Ascending aorta (tissue), 2 donors: ENCODE data around the gene S100A14. TPM values are rescaled to one million over a fixed set of nuclear protein-coding genes. Genes with fewer than 3 reads are reported as not detected.

Experiments used
- DNase-seq, 2 donors: peaks; one replicate each; pipeline ENCODE4 v3.0.0-alpha.2; 2019; ENCODE audit warnings: low spot score in 2 of 2
- H3K27ac ChIP-seq, 2 donors: fragments of 200-600 bp; sonication (generic); one replicate each; pipeline ENCODE4 v1.5.1; 2016 to 2017; ENCODE audit warnings: mild to moderate bottlenecking in 1 of 2
- H3K27me3 ChIP-seq: fragments of 200-600 bp; sonication (generic); one replicate; pipeline ENCODE4 v1.5.1; 2017
- H3K36me3 ChIP-seq, 2 donors: fragments of 200-600 bp; sonication (generic); one replicate each; pipeline ENCODE4 v1.5.1; 2016
- H3K4me1 ChIP-seq, 2 donors: fragments of 200-600 bp; sonication (generic); one replicate each; pipeline ENCODE4 v1.5.1; 2016 to 2017; ENCODE audit warnings: mild to moderate bottlenecking in 1 of 2
- H3K4me3 ChIP-seq, 2 donors: fragments of 200-600 bp; sonication (generic); one replicate each; pipeline ENCODE4 v1.5.1; 2016 to 2017; ENCODE audit warnings: mild to moderate bottlenecking in 1 of 2
- H3K9me3 ChIP-seq, 2 donors: fragments of 200-600 bp; sonication (generic); one replicate each; pipeline ENCODE4 v1.5.1; 2016
- CTCF ChIP-seq, 3 experiments: fragments of 200-600 bp in 2 of 3; fragments of 450-650 bp in 1 of 3; sonication (generic) in 2 of 3; IDR thresholded peaks; one replicate each; pipeline ENCODE4 v1.5.1; 2016 to 2019; ENCODE audit warnings: antibody characterized with exemption in 3 of 3, mild to moderate bottlenecking in 1 of 3, moderate library complexity in 1 of 3
- intact Hi-C: fragments of 100-400 bp; cut with DNase I; formaldehyde crosslinking; loops from one replicate; pipeline ENCODE4 v1.15.1; 2023
- total RNA-seq: library from RNA; depleted of rRNA; stranded (reverse); fragments of >200 nt; gene quantifications from one replicate; pipeline ENCODE4 v1.1.0, GENCODE V29; 2016

S100A14 gene
- total RNA-seq, 1 donor from 2014 or later, result 1.5 TPM

- no peak for DNase-seq
- H3K36me3 ChIP-seq, result peaks cover 0 to under 1% of the 10 kb centered on the region in 2 donors
- peaks cover 7 to 33% of the 10 kb centered on the region in 2 donors for H3K4me1 ChIP-seq
- peak overlapping the region; percentile 87 to 94 for H3K27ac ChIP-seq
- no peaks in the 10 kb centered on the region for H3K27me3 ChIP-seq
- intact Hi-C loops, result no loop called here
- TF ChIP-seq CTCF (IDR thresholded peaks at IDR 0.05), result no peak
- H3K9me3 ChIP-seq, result no peaks in the 10 kb centered on the region
- H3K4me3 ChIP-seq, result no peak overlapping the region
These were observed 15.2 kb upstream of the S100A14 start for GRCh38 chr1:153631047-153632022.

- Histone ChIP-seq H3K27me3 (no peaks in the 10 kb centered on the region), H3K4me1 (peaks cover 8 to 32% of the 10 kb centered on the region in 2 donors), H3K9me3 (no peaks in the 10 kb centered on the region), H3K4me3 (no peak overlapping the region), H3K27ac (peak overlapping the region; percentile 87 to 94), H3K36me3 (no peaks in the 10 kb centered on the region)
- intact Hi-C loops, result no loop called here
- no peak for DNase-seq
- TF ChIP-seq CTCF (IDR thresholded peaks at IDR 0.05), result no peak
These were observed 14.3 kb upstream of the S100A14 start for GRCh38 chr1:153630384-153630783.

- H3K4me3 ChIP-seq, result no peak overlapping the region
- no peak for TF ChIP-seq CTCF (IDR thresholded peaks at IDR 0.05)
- peaks cover 0 to 2% of the 10 kb centered on the region in 2 donors for H3K36me3 ChIP-seq
- H3K27me3 ChIP-seq, result no peaks in the 10 kb centered on the region
- intact Hi-C loops, result loop anchor here (5.0 kb wide), 1 partner anchor 123 kb away; no protein-coding TSS in a partner anchor
- peaks cover 4 to 31% of the 10 kb centered on the region in 2 donors for H3K4me1 ChIP-seq
- no peaks in the 10 kb centered on the region for H3K9me3 ChIP-seq
- peak overlapping the region; percentile 87 to 94 for H3K27ac ChIP-seq
- no peak for DNase-seq
These were observed 13.8 kb upstream of the S100A14 start for GRCh38 chr1:153629971-153630370.

- Histone ChIP-seq H3K4me1 (peaks cover 3 to 34% of the 10 kb centered on the region in 2 donors), H3K36me3 (peaks cover 0 to 4% of the 10 kb centered on the region in 2 donors), H3K27ac (peak overlapping the region; percentile 87 to 94), H3K27me3 (no peaks in the 10 kb centered on the region), H3K4me3 (no peak overlapping the region), H3K9me3 (no peaks in the 10 kb centered on the region)
- intact Hi-C loops, result loop anchor here (5.0 kb wide), 1 partner anchor 122 kb away; no protein-coding TSS in a partner anchor
- TF ChIP-seq CTCF (IDR thresholded peaks at IDR 0.05), result no peak
- DNase-seq, result no peak
These were observed 13.2 kb upstream of the S100A14 start for GRCh38 chr1:153629343-153629665.

- peaks cover 0 to 4% of the 10 kb centered on the region in 2 donors for H3K36me3 ChIP-seq
- peaks cover 3 to 34% of the 10 kb centered on the region in 2 donors for H3K4me1 ChIP-seq
- TF ChIP-seq CTCF (IDR thresholded peaks at IDR 0.05), result no peak
- intact Hi-C loops, result loop anchor here (5.0 kb wide), 1 partner anchor 121 kb away; no protein-coding TSS in a partner anchor
- peak in 1 of 2 donors; percentile 52 for DNase-seq
- H3K9me3 ChIP-seq, result no peaks in the 10 kb centered on the region
- H3K4me3 ChIP-seq, result no peak overlapping the region
- H3K27me3 ChIP-seq, result no peaks in the 10 kb centered on the region
- peak overlapping the region; percentile 87 to 94 for H3K27ac ChIP-seq
These were observed 12.7 kb upstream of the S100A14 start for GRCh38 chr1:153628638-153629342.
